Measurements from ENCODE around the gene MTHFD1L.

MTHFD1L gene

GRCh38 chr6:151128763-151129370 is 263.4 kb downstream of the MTHFD1L start:
- no peak for DNase-seq

- no peak for DNase-seq
Measured at GRCh38 chr6:151130329-151130728, 264.8 kb downstream of the MTHFD1L start.

GRCh38 chr6:151131324-151132007 is 266.0 kb downstream of the MTHFD1L start:
- DNase-seq: no peak

DNA sequence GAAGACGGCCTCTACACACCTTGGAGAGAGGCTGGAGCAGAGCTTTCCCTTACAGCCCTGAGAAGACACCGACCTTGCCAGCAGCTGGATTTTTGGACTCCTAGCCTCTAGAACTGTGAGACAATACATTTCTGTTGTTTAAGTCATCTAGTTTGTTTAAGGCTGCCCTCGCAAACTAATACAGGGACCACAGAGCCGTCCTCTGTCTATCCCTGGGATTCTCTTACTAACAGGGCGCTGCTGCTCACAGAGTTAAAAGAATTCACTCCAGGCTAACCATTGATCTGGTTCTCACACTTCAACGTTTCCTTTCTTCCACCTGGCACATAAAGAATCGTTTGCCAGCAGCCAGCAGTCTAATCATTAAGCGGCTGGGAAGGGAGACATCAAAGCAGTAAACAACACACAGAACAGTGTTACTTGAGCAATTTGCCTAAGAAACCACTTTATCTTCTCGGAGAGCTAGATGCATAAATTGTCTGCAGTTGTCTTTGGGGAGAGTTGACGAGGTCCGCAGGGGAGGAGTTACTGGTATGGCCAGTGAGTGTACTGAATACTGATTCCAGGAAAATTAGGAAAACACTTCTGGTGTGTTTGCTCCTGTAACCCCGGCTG is 270.7 kb downstream of the MTHFD1L start:
- DNase-seq: no peak

GRCh38 chr6:151137542-151137941 is 272.0 kb downstream of the MTHFD1L start:
- DNase-seq: no peak

GRCh38 chr6:151139524-151139923 is 274.0 kb downstream of the MTHFD1L start:
- no peak for DNase-seq

- no peak for DNase-seq
Measured at GRCh38 chr6:151140767-151141166, 275.3 kb downstream of the MTHFD1L start.

DNA sequence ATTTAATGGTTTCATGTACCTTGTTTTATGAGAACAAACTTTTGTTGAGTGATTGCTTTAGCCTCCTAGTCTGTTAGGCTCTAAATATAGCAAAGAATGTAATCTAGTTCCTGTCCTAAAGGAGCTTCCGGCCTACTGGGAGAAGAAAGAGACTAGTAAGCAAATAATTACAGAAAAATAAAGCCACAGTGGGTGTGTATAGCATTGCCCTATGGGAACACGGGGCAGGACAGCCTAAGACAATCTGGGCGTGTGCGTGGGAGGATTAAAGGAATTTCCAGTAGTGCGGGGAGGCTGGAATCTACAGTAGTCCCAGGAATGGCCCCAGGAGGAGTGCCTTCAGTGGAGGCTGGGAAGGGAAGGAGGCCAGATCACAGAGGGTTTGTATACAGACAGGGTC is 276.2 kb downstream of the MTHFD1L start:
- DNase-seq: no peak

- DNase-seq: no peak
Measured at GRCh38 chr6:151142676-151143075, 277.2 kb downstream of the MTHFD1L start.

- DNase-seq: no peak
Measured at GRCh38 chr6:151143337-151143736, 277.8 kb downstream of the MTHFD1L start.

DNA sequence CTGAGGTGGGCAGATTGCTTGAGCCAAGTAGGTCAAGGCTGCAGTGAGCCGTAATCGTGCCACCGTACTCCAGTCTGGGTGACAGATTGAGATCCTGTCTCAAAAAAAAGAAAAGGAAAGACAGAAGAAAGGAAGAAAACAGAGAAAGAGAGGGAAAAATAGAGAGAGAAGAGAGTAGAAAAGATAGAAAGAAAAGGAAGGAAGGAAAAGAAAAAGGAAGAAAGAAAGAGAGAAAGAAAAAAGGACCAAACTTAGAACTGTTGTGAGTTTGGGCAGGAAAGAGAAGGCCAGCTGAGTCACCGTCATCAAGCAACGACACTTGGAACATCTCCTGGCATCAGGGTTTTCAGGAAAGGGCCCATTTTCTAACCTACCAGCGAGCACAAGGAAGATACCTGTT is 278.3 kb downstream of the MTHFD1L start:
- DNase-seq: no peak

GRCh38 chr6:151147118-151147832 is 281.8 kb downstream of the MTHFD1L start:
- DNase-seq: no peak

DNA sequence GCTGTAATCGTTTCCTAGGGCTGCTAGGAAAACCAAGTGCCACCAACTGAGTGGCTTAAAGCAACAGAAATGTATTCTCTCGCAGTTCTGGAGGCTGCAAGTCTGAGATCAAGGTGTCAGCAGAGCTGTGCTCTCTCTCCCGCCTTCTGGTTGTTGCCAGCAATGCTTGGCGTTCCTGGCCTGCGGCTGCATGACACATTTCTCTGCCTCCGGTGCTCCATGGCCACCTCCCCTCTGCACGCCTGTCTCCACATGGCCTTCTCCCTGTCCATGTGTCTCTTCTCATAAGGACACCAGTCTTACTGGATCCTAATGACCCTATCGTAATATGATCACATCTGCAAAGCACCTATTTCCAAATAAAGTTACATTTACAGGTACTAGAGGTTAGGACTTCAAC is 282.6 kb downstream of the MTHFD1L start:
- no peak for DNase-seq

- DNase-seq: no peak
Measured at GRCh38 chr6:151149793-151150192, 284.3 kb downstream of the MTHFD1L start.
